GM21723 (cell line): Measurements from ENCODE around the gene CCDC172.
"Not testable (repeated sequence)": the region's sequence is repeated elsewhere in the genome, so short reads cannot be mapped to it uniquely, and the experiment has no call there.

Experiments used
- ATAC-seq: cut with Tn5 transposase; IDR thresholded peaks from one replicate; pipeline ENCODE4 v1.9.1; 2021; ENCODE audit warnings: mild to moderate bottlenecking, moderate library complexity; ENCODE audit not compliant: unreplicated experiment

CCDC172 gene

DNA sequence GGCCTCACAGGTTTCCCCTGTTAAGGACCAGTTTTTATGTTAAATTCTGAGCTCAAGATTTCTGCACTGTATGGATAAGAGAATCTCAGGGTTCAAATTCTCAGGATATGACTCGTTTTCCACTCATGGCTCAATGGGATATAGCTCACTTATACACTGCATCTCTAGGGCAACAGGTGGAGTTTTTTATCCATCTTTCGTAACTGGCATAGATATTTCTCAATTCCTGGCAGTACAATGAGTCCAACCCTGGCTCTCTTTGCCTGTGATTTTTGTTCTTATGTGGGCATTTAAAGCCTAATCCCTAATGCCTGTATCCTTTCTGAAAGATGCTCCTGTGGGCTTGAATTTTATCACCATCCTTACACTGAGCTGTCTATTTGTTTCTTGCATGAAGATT lies 7.6 kb downstream of the CCDC172 start:
- no peak for ATAC-seq

DNA sequence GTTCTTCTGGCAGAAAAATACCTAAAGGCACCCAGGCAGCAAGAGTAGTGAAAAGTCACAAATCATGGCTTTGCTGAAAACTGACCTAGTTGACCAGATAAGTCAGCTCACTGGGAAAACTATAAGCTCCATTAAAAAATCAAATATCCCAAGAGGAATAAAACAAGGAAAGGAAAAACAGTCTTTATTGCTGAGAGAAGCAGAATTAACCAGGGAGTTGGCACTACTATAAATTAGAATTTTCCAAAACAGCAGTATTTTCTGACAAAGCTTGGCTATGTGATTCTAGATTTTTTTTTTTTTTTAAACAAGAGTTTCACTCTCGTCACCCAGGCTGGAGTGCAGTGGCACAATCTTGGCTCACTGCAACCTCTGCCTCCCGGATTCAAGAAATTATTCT lies 12.6 kb downstream of the CCDC172 start:
- no peak for ATAC-seq

DNA sequence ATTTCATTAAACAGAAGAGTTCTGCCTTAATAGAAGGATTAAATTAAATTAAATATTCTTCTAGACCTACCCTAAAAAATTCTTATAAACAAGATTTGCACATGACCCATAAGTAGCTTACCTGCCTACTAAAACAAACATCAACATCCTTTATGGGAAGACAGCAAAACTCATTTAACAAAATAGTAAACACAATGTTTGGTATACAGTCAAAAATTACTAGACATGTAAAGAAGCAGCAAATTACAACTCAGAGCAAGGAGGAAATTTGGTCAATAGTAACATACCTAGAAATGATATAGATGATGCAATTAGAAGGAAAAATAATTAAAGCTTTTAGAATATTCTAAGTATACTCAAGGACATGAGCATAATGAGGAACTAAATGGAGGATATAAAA lies 27.9 kb downstream of the CCDC172 start:
- ATAC-seq: no peak

DNA sequence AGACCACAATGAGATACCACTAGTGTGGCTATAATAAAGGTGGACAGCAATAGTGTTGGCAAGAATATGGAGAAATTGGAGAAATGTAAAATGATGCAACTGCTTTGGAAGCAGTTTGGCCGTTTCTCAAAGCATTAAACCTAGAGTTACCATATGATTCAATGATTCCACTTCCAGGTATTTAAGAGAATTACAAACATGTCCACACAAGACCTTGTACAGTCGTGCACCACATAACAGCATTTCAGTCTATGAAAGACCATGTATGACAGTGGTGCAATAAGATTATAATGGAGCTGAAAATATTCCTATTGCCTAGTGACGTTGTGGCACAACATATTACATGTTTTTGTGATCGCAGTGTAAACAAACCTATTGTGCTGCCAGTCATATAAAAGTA lies 29.6 kb downstream of the CCDC172 start:
- ATAC-seq: no peak

DNA sequence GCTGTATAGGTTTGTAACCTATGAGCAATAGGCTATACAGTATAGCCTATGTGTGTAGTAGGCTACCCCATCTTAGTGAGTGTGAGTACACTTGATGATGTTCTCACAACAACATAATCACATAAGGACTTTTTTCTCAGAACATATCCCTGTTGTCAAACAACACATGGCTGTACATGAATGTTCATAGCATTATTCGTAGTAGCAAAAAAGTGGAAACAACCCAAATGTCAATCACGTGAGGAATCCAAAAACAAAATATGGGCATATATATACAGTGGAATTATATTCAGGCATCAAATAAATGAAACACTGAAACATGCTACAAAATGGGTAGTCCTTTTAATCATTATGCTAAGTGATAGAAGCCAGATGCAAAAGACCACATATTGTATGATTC lies 31.1 kb downstream of the CCDC172 start:
- no peak for ATAC-seq

DNA sequence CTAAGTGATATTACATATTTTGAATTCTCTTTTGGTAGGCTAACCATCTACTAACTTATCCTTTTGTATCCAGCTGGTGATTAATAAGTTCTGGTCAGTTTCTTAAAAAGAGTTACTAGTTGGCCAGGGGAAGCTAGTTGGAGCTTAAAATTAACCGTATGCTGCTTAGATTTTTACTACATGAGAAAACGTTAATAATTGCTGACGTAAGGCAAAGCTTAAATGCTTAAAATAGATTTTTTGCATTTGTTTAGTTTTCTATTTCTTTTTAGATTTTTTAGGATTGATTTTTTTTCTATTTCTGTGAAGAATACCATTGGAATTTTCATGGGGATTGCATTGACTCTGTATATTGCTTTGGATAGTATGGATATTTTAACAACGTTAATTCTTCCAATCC lies 32.6 kb downstream of the CCDC172 start:
- no peak for ATAC-seq

DNA sequence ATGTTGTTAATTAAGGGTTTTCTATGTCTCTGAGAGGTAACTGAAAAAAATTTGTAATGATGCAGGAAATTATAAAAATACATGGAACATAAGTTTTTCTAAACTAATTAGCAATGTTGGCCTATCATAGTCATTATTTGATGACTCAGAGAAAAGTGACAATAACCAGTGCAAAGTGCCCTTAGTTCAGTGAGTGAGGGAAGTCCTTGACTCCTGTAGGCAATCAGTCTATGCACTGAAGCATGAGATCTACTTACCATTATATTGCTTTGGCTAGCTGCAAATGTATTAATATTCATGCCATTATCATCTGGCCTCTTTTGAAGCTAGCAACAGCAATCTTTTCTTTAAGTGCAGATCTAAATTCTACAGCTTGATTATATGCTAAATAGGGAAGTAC lies 40.6 kb downstream of the CCDC172 start:
- no peak for ATAC-seq

DNA sequence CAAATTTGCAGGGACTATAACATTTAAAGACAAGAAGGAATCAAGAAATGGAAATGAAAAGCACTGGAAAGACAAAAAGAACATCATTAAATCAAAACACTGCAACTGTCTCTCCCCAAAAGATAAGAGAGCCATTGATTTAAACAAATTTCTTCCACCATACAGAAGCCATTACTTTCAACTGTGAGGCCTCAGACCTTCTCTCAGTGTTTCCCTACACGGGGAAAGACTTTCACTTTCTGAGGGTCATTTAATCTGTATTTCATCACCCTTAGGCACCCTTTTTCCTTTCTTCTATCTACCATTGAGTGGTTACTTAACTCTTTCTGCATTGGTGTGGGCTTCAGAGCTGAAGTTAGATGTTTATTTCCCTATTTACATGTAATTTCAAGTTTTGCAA lies 47.5 kb downstream of the CCDC172 start:
- no peak for ATAC-seq

DNA sequence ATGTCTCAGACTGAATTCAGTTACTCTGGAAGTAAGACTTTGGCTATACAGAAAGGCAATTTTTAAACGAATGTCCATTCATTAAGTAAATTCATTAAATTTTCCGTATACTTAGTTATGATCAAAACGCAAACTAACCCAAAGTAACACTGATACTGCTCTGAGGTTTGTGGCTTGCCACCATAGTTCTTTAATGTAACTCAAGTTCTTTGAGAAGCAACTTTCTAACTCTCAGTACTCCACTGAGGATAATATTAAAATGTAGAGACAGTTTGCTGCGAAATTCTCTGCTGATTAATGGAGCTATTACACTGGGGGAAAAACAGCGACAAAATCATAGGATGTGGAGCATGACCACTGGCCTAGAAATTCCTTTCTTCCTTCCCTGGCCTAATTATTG lies 58.0 kb downstream of the CCDC172 start:
- no peak for ATAC-seq

DNA sequence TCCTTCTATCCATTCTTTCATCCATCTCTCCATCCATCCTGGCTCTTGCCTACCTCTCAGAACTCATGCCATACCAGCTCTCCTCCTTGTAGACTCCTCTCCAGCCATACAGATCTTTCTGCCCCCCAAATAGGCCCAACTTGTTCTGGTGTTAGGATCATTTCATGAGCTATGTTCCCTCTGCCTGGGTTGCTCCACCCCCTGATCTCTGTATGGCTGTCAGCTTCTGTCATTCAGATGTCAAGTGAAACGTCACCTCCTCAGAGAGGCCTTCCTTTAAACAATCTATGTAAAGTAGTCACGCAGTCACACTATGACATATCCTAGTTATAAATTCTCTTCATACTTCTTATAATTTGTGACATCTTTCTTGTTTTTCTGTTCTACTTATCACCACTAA lies 61.1 kb downstream of the CCDC172 start:
- ATAC-seq: no peak

DNA sequence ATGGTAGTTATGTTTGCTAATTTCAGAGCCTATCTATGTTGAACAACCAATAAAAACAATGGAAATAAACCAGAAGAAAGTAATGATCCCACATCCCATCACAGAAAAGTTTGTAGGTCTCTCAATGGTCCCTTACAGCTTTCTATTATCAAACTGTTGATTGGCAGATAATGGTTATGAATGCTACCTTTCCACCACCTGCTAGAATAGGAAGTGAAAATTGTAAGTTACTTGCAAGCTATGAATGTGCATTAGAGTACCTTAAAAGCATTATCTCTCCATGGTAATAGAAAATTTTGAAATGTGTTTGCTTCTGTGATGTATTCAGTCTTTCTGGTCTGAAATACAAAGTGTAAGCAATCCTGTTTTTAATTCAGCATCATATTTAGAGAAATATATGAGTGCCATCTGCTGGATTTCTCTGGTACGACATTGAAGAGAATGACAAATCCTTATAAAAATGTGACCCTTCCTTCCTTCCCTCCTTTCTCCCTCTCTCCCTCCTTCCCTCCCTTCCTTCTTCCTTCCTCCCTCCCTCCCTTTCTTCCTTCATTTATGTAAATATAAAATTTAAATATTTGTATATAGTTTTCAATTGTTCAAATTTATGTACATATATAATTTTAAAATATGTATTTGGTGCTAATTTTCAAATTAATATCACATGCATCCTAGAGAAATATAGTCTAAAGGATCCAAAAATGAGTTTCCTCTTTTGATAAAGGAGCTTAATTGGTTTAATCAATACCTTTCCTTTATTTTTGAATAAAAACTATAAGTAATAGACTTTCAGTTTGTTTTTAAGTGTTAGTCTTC lies 62.0 kb downstream of the CCDC172 start:
- peak; percentile 62 for ATAC-seq

DNA sequence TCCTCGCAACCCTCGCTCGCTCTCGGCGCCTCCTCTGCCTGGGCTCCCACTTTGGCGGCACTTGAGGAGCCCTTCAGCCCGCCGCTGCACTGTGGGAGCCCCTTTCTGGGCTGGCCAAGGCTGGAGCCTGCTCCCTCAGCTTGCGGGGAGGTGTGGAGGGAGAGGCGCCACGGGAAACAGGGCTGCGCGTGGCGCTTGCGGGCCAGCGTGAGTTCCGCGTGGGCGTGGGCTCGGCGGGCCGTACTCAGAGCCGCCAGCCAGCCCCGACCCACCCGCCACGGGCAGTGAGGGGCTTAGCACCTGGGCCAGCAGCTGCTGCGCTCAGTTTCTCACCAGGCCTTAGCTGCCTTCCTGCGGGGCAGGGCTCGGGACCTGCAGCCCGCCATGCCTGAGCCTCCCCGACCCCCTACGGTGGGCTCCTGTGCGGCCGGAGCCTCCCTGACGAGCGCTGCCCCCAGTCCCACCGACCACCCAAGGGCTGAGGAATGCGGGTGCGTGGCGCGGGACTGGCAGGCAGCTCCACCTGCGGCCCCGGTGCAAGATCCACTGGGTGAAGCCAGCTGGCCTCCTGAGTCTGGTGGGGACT lies 69.1 kb downstream of the CCDC172 start:
- ATAC-seq: not testable (repeated sequence)

DNA sequence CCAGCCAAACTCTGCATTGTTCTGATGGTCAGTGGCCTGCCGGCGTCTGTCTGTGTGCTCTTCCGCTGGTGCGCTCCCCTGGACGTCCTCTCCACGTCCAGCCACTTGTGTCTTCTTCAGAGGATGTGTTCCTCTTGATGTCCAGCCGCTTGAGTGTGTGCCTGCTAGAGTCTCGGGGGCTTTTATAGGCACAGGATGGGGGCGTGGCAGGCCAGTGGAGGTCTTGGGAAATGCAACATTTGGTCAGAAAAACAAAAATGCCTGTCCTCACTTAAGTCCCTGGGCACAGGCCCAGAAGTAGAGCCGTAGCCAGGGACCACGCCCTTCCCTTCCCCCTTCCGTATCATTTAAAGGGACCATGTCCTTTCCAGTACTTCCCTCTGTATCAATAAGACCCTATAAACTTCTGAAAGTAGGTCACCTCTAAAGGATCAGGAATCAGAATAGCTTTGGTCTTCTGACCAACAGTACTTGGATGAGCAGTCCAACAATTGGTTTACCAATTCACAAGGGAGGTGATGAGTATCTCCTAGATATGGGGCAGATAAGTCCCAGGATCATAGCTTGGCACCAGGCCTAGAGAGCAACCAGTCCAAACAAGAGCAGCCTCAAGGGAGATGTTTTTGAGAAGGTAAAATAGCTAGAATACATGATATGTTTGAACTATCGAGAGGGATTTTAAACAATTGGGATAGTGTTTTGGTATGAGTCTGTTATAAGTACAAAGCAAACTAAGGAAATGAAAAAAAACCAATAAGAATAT lies 71.2 kb downstream of the CCDC172 start:
- ATAC-seq: no peak

DNA sequence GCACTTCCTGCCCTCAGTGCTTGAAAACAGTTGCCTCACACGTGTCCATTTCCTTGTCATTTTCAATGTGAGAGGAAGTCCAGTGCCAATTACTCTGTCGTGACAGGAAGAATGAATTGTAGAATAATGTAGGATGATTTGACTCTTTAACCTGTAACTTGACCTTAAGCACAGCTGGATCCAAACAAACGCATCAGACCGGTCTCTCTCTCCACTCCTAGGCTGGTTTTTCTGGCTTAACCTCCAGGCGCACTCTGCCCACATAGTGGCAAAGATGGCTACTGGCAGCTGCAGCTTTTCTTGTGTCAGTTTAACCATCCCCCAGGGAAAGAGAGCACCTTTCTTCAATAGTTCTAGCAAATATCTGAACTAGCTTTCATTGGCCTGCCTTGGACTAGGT lies 74.0 kb downstream of the CCDC172 start:
- ATAC-seq: no peak

DNA sequence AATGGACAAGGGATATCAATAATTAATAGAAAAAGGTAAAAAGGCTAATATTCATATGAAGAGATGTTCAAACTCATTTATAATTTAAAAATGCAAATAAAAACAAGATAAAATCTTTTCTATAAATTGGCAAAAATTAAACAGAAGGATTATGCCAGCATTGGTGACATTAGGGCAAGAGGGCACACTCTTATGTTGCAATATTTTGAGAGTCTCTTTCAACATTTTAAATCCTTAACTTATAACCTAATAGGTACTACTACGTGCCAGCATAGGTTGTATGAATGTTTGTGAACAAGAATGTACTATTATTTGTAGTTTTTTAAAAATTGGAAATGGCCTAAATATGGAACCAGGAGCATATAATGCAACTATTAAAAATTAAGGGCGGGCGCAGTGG lies 78.6 kb downstream of the CCDC172 start:
- ATAC-seq: no peak

DNA sequence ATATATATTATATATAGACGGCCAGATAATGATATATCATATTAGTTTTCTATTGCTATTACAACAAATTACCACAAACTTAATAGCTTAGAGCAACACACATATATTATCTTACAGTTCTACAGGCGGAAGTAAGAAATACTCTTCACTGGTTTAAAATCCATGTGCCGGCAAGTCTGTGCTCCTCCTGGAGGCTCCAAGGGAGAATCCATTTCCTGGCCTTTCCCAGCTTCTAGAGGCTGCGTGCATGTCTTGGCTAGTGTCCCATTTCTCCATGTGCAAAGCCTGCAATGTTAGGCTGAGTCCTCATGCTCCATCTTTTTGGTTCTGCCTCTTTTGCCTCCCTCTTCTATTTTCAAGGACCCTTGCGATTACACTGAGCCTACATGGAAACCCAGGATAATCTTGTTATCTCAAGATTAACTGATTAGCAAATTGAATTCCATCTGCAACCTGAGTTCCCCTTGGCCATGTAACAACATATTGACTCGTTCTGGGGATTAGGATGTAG lies 79.5 kb downstream of the CCDC172 start:
- no peak for ATAC-seq

DNA sequence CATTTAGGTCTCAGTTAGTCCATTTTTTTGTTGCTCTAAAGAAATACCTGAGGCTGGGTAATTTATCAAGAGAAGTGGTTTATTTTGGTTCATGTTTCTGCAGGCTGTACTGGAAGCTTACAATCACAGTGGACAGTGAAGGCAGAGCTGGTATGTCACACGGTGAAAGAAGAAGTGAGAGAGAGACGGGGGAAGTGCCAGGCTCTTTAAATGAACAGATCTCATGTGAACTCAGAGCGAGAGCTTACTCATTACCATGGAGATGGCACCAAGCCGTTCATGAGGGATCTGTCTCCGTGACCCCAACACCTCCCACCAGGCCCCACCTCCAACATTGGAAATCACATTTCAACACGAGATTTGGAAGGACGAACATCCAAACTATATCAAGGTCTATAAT lies 84.5 kb downstream of the CCDC172 start:
- peak; percentile 84 for ATAC-seq

DNA sequence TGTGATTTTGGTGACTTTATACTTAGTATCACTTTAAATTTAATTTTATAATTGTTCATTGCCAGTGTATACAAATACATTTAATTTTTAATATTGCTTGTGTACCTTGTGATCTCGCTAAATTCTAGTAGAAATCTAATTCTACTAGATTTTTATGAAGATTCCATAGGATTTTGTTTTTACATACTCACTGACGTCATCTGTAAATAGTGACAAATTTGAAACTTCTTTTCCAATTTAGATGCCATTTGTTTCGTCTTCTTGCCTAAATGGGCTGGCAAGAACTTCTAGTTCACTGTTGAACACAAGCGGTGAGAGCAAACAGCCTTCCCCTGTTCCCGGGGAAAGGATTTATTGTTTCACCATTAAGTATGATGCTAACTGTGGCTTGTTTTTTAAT lies 86.1 kb downstream of the CCDC172 start:
- no peak for ATAC-seq

DNA sequence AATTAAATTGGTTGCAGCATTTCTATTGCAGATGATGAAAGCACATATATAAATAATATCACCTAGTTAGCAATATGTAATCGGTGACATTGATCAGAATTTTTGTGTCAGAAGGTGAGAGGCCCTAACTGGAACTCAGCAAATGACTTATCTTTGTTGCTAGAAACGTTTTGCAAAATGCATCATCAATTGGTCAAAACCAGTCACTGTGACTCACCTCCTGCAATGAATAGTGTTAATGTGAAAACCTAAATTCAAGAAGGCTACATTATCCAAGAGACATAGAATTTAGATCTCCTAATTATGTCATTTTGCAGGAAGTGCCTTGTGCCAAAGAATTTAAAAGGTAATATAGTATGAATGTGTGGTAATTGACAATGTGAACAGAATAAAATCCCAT lies 93.6 kb downstream of the CCDC172 start:
- ATAC-seq: no peak

DNA sequence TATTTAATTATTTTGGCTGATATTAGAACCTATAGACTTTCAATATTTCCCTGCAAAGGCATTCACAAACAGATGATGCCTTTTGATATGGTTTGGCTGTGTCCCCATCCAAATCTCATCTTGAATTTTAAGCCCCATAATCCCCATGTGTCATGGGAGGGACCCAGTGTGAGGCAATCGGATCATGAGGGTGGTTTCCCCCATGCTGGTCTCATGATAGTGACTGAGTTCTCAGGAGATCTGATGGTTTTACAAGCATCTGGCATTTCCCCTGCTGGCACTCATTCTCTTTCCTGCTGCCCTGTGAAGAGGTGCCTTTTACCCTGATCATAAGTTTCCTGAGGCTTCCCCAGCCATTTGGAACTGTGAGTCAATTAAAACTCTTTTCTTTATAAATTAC lies 94.1 kb downstream of the CCDC172 start:
- no peak for ATAC-seq

DNA sequence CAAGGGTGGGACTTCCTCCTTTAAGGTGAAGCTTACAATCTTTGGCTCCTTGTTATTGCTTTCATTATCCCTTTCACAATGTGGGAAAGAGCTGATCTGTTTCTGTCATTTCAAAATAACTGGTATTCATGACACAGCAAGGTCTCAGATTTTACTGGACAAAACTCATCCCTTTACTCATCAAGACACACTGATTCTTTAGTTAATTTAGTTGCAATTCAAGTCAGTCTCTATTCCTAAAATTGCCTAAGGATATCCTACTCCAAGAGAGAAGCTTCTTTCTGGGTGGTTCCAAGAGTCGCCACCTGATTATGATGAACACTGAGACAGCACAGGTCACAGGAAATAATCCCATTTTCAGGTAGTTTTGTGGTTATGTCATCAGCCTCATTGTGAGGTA lies 97.6 kb downstream of the CCDC172 start:
- ATAC-seq: no peak

DNA sequence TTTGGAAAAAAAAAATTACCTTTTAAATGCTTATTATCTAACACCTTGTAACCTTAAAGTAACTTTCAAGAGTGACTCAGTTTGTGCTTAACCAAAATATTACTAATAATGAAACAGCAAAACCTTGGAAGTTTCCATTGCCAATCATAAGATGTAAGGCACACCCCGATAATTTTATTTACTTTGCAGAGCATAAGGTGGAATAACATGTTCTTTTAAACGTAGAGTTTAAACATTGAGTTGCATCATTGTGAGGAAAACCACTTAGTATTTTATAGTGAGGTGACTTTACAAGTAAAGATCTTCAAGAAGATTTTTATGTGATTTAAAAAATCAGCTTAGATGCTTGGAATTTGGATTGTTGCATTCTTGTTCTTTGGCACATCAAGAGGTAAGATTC lies 103.4 kb downstream of the CCDC172 start, which contains the start of gene PNLIPRP3:
Gene PNLIPRP3 (plus strand): TSS at position 177 of the 400 bp plus-strand sequence. CDS start 166 bp downstream, at position 343.
- no peak for ATAC-seq
